Ovary (tissue), 9 donors: ENCODE results near the gene RBM48. TPM values are rescaled to one million over a fixed set of nuclear protein-coding genes. Genes with fewer than 3 reads are reported as not detected.

Source experiments
- DNase-seq, 5 donors: peaks; one replicate each; pipeline ENCODE4 v3.0.0-alpha.2; 2019 to 2020
- H3K27ac ChIP-seq, 2 donors: fragments of 200-600 bp; one replicate each; pipeline versions ENCODE4 v1.5.1 to v1.8.0; 2019 to 2022
- H3K27me3 ChIP-seq: fragments of 200-600 bp; one replicate; pipeline ENCODE4 v1.8.0; 2022
- H3K36me3 ChIP-seq: fragments of 200-600 bp; sonication (generic); one replicate; pipeline ENCODE4 v1.5.1; 2019
- H3K4me1 ChIP-seq: one replicate; pipeline ENCODE4 v1.8.1; 2013; ENCODE audit warnings: mild to moderate bottlenecking, moderate library complexity; ENCODE audit not compliant: insufficient read depth
- H3K4me3 ChIP-seq: fragments of 200-600 bp; sonication (generic); one replicate; pipeline ENCODE4 v1.5.1; 2017
- H3K9me3 ChIP-seq, 2 donors: fragments of 200-600 bp in 1 of 2; sonication (generic) in 1 of 2; one replicate each; pipeline versions ENCODE4 v1.5.1 to v1.8.1; 2013 to 2019; ENCODE audit warnings: mild to moderate bottlenecking in 1 of 2, moderate library complexity in 1 of 2
- CTCF ChIP-seq, 3 donors: fragments of 450-650 bp in 2 of 3; fragments of 200-600 bp in 1 of 3; IDR thresholded peaks; one replicate each; pipeline versions ENCODE4 v1.5.1 to v1.8.0; 2016 to 2022; ENCODE audit warnings: antibody characterized with exemption in 3 of 3, mild to moderate bottlenecking in 1 of 3
- EP300 ChIP-seq: sonication (generic); formaldehyde crosslinking; IDR thresholded peaks from one replicate; pipeline ENCODE4 v1.6.1; 2017; ENCODE audit warnings: antibody characterized with exemption
- POLR2A ChIP-seq: fragments of 450-650 bp; IDR thresholded peaks from one replicate; pipeline ENCODE4 v1.6.1; 2017; ENCODE audit warnings: antibody characterized with exemption, mild to moderate bottlenecking, moderate library complexity
- WGBS, 3 donors: extraction: QIAGEN DNeasy Blood & Tissue Kit in 1 of 3; methylation state at CpG; one replicate each; pipeline versions ENCODE4 v1.1.5 to v1.1.7; 2013 to 2017; 5-methylcytosine and 5-hydroxymethylcytosine counted together
- intact Hi-C, 4 donors: fragments of 100-400 bp; cut with DNase I; formaldehyde crosslinking; loops; one replicate each; pipeline versions ENCODE4 v1.11.0 to v1.15.1; 2022 to 2023
- polyA plus RNA-seq, 2 donors: library from polyadenylated mRNA; stranded (reverse); fragments of 200-250 nt in 1 of 2; fragments of 350-450 nt in 1 of 2; fragmentation: Illumina TruSeq in 1 of 2; extraction: RNeasy Lipid Tissue Mini Kit (QIAGEN cat#74804) in 1 of 2; gene quantifications; one replicate each; pipeline ENCODE4 v1.2.3, GENCODE V29; 2013 to 2014
- total RNA-seq, 7 donors: library from RNA; depleted of rRNA in 2 of 7; stranded (reverse); fragments of >200 nt in 2 of 7; fragmentation: NEBNext Ultra II Directional in 3 of 7; extraction: Animal tissue kit (Norgen Biotek cat#: 25700) in 3 of 7; gene quantifications; one replicate each; pipeline versions ENCODE4 v1.1.0 to v1.2.4, GENCODE V29; 2016 to 2023
- donor health status: DM: no; HTN: no; CAD: no; lungs with moderate emphysema.
- donor health status: DM: no; HTN: no; CAD: no.
- donor health status: Bipolar disorder and iron deficiency.
- donor health status: DM: yes; HTN: yes; CAD: no.
- donor health status: DM: no; HTN: no; CAD: no.
- donor health status: DM: yes; HTN: yes; CAD: no.

The RBM48 gene
- total and polyA plus RNA-seq, 9 donors, result 7.5 to 24.4 (median 13.6) TPM

GRCh38 chr7:92560602-92561001 lies 32.0 kb downstream of the RBM48 start:
- H3K4me3 ChIP-seq, result no peak overlapping the region
- DNase-seq, result no peak
- intact Hi-C loops, result no loop called here
- no peak overlapping the region for H3K27ac ChIP-seq
- H3K27me3 ChIP-seq, result no peaks in the 10 kb centered on the region
- H3K36me3 ChIP-seq, result no peaks in the 10 kb centered on the region
- no peaks in the 10 kb centered on the region for H3K4me1 ChIP-seq
- H3K9me3 ChIP-seq, result no peaks in the 10 kb centered on the region
- TF ChIP-seq POLR2A (no peak), EP300 (no peak), CTCF (IDR thresholded peaks at IDR 0.05) (no peak)

- Histone ChIP-seq H3K9me3 (no peaks in the 10 kb centered on the region), H3K4me3 (no peak overlapping the region), H3K27ac (no peak overlapping the region), H3K27me3 (no peaks in the 10 kb centered on the region), H3K4me1 (no peaks in the 10 kb centered on the region), H3K36me3 (no peaks in the 10 kb centered on the region)
- TF ChIP-seq POLR2A (no peak), EP300 (no peak), CTCF (IDR thresholded peaks at IDR 0.05) (no peak)
- DNase-seq, result no peak
- intact Hi-C loops, result no loop called here
- 60 to 74% (median 71%) methylated on average over 2 of the region's 2 CpGs for WGBS, 3 donors
Measured at GRCh38 chr7:92563345-92563744, 34.8 kb downstream of the RBM48 start.

- H3K36me3 ChIP-seq, result no peaks in the 10 kb centered on the region
Measured at GRCh38 chr7:92567460-92567859, 38.9 kb downstream of the RBM48 start.

GRCh38 chr7:92569137-92569536 lies 40.5 kb downstream of the RBM48 start:
- Histone ChIP-seq H3K4me1 (no peaks in the 10 kb centered on the region), H3K27ac (no peak overlapping the region), H3K9me3 (no peaks in the 10 kb centered on the region), H3K36me3 (no peaks in the 10 kb centered on the region), H3K27me3 (no peaks in the 10 kb centered on the region), H3K4me3 (no peak overlapping the region)
- no peak for DNase-seq
- intact Hi-C loops, result no loop called here
- TF ChIP-seq EP300 (no peak), POLR2A (no peak), CTCF (IDR thresholded peaks at IDR 0.05) (no peak)
- 79 to 86% (median 84%) methylated on average over 4 of the region's 4 CpGs for whole genome bisulfite sequencing, 3 donors

More at GRCh38 chr7:92567460-92567859, 38.9 kb downstream of the RBM48 start:
- no peak for DNase-seq
- Histone ChIP-seq H3K9me3 (no peaks in the 10 kb centered on the region), H3K4me1 (no peaks in the 10 kb centered on the region), H3K27me3 (no peaks in the 10 kb centered on the region), H3K27ac (no peak overlapping the region), H3K4me3 (no peak overlapping the region)
- intact Hi-C loops, result no loop called here
- TF ChIP-seq CTCF (IDR thresholded peaks at IDR 0.05) (no peak), POLR2A (no peak), EP300 (no peak)
- WGBS, 3 donors, result 90 to 95% (median 91%) methylated on average over 6 of the region's 6 CpGs

- H3K4me3 ChIP-seq, result no peak overlapping the region
- WGBS, 3 donors, result 78 to 88% (median 85%) methylated on average over 3 of the region's 3 CpGs
- TF ChIP-seq CTCF (IDR thresholded peaks at IDR 0.05) (no peak), EP300 (no peak), POLR2A (no peak)
- no peaks in the 10 kb centered on the region for H3K27me3 ChIP-seq
- no peaks in the 10 kb centered on the region for H3K9me3 ChIP-seq
- DNase-seq, result no peak
- no peaks in the 10 kb centered on the region for H3K4me1 ChIP-seq
- intact Hi-C loops, result no loop called here
- H3K36me3 ChIP-seq, result no peaks in the 10 kb centered on the region
- no peak overlapping the region for H3K27ac ChIP-seq
Measured at GRCh38 chr7:92576296-92576695, 47.7 kb downstream of the RBM48 start.
